IMR-90 (cell line): ENCODE measurements around the gene EXT2. TPM values are rescaled to one million over a fixed set of nuclear protein-coding genes. Genes with fewer than 3 reads are reported as not detected.

Experiments
- ATAC-seq: fragments of 200-7000 bp; cut with Tn5 transposase; 2 replicates; pipeline ENCODE4 v1.9.1; 2020; ENCODE audit warnings: low read depth, mild to moderate bottlenecking, moderate library complexity
- BruUV-seq: library from RNA; stranded (reverse); fragments of 400-500 nt; replicated peaks from 2 replicates; lab custom pipeline; 2021; lab: Mats Ljungman, UMichigan
- CTCF ChIA-PET: fragments of 300-600 bp; formaldehyde crosslinking; extraction: SDS; loops from one replicate; lab custom pipeline; 2021; ENCODE audit warnings: antibody characterized with exemption; lab: Yijun Ruan, JAX
- POLR2A ChIA-PET: fragments of 300-600 bp; sonication (Branson Sonifier 250); formaldehyde crosslinking; loops from one replicate; lab custom pipeline; 2022; ENCODE audit warnings: antibody characterized with exemption; ENCODE audit not compliant: unreplicated experiment; lab: Charles Lee
- DNase-seq: peaks from one replicate; pipeline ENCODE4 v3.0.0; 2013
- H2AFZ ChIP-seq: replicated peaks from 2 replicates; pipeline ENCODE3; 2013; ENCODE audit warnings: low read length, mild to moderate bottlenecking; ENCODE audit not compliant: poor library complexity
- H2AK5ac ChIP-seq: 2 replicates; pipeline ENCODE4 v1.6.1; 2013; ENCODE audit warnings: low read depth, low read length, inconsistent platforms
- H2AK9ac ChIP-seq: replicated peaks from 2 replicates; pipeline ENCODE3; 2013; ENCODE audit warnings: mild to moderate bottlenecking, low read depth, low read length, moderate library complexity; ENCODE audit not compliant: poor library complexity
- H2BK120ac ChIP-seq: 2 replicates; pipeline ENCODE4 v1.6.1; 2013; ENCODE audit warnings: low read depth, low read length, inconsistent platforms
- H2BK15ac ChIP-seq: 3 replicates; pipeline ENCODE4 v1.6.1; 2013; ENCODE audit warnings: low read depth, low read length, inconsistent platforms
- H2BK20ac ChIP-seq: 2 replicates; pipeline ENCODE4 v1.6.1; 2013; ENCODE audit warnings: low read depth, mild to moderate bottlenecking, inconsistent platforms, low read length, moderate library complexity
- H2BK5ac ChIP-seq: 2 replicates; pipeline ENCODE4 v1.6.1; 2013; ENCODE audit warnings: mild to moderate bottlenecking, low read depth, low read length, inconsistent platforms; ENCODE audit not compliant: poor library complexity, severe bottlenecking
- H3K14ac ChIP-seq: replicated peaks from 2 replicates; pipeline ENCODE4 v1.6.1; 2013; ENCODE audit warnings: low read depth, low read length, inconsistent platforms
- H3K18ac ChIP-seq: 2 replicates; pipeline ENCODE4 v1.6.1; 2013; ENCODE audit warnings: low read depth, low read length, control low read depth
- H3K23ac ChIP-seq: 2 replicates; pipeline ENCODE4 v1.6.1; 2013; ENCODE audit warnings: low read depth, low read length, inconsistent platforms
- H3K27ac ChIP-seq: 2 replicates; pipeline ENCODE4 v1.5.1; 2013; ENCODE audit warnings: mild to moderate bottlenecking, control low read depth, low read length; ENCODE audit not compliant: insufficient read depth
- H3K27me3 ChIP-seq: 2 replicates; pipeline ENCODE4 v1.6.1; 2013; ENCODE audit warnings: low read length; ENCODE audit not compliant: control insufficient read depth, insufficient read depth
- H3K36me3 ChIP-seq: 2 replicates; pipeline ENCODE4 v1.6.1; 2013; ENCODE audit warnings: low read length, mixed read lengths; ENCODE audit not compliant: control insufficient read depth, insufficient read depth
- H3K4ac ChIP-seq: 2 replicates; pipeline ENCODE4 v1.6.1; 2013; ENCODE audit warnings: low read depth, low read length, inconsistent platforms
- H3K4me1 ChIP-seq: 2 replicates; pipeline ENCODE4 v1.6.1; 2013; ENCODE audit warnings: low read length, mixed read lengths; ENCODE audit not compliant: control insufficient read depth, insufficient read depth
- H3K4me2 ChIP-seq: 2 replicates; pipeline ENCODE4 v1.6.1; 2013; ENCODE audit warnings: low read depth, mild to moderate bottlenecking, control low read depth, low read length, moderate library complexity
- H3K4me3 ChIP-seq: 2 replicates; pipeline ENCODE4 v1.5.1; 2013; ENCODE audit warnings: low read depth, mild to moderate bottlenecking, control low read depth, low read length, moderate library complexity; ENCODE audit not compliant: insufficient read depth
- H3K56ac ChIP-seq: 2 replicates; pipeline ENCODE4 v1.6.1; 2013; ENCODE audit warnings: low read length, inconsistent platforms; ENCODE audit not compliant: insufficient read depth; ENCODE audit errors: extremely low read depth
- H3K79me1 ChIP-seq, 2 experiments: 2 replicates each; pipeline ENCODE4 v1.6.1; 2013; ENCODE audit warnings: low read length in 2 of 2, inconsistent platforms in 1 of 2, low read depth in 1 of 2
- H3K9ac ChIP-seq: 2 replicates; pipeline ENCODE4 v1.6.1; 2013; ENCODE audit warnings: low read depth, low read length, control low read depth
- H3K9me1 ChIP-seq: 2 replicates; pipeline ENCODE4 v1.6.1; 2013; ENCODE audit warnings: low read length, inconsistent platforms; ENCODE audit not compliant: insufficient read depth
- H3K9me3 ChIP-seq: 2 replicates; pipeline ENCODE4 v1.6.1; 2013; ENCODE audit warnings: low read length; ENCODE audit not compliant: control insufficient read depth, insufficient read depth
- H4K20me1 ChIP-seq: 2 replicates; pipeline ENCODE4 v1.6.1; 2013; ENCODE audit warnings: low read length, inconsistent platforms; ENCODE audit not compliant: insufficient read depth
- H4K5ac ChIP-seq: 2 replicates; pipeline ENCODE4 v1.6.1; 2013; ENCODE audit warnings: mild to moderate bottlenecking, low read depth, low read length, control low read depth
- H4K8ac ChIP-seq, 2 experiments: 2 replicates each; pipeline ENCODE4 v1.6.1; 2013; ENCODE audit warnings: low read depth in 2 of 2, low read length in 2 of 2, control low read depth in 1 of 2, inconsistent platforms in 1 of 2
- H4K91ac ChIP-seq: 2 replicates; pipeline ENCODE4 v1.6.1; 2013; ENCODE audit warnings: low read depth, low read length, inconsistent platforms; ENCODE audit not compliant: insufficient read depth
- BHLHE40 ChIP-seq: fragments of 150-350 bp; IDR thresholded peaks from 2 replicates; pipeline ENCODE4 v1.6.1; 2016; ENCODE audit warnings: mild to moderate bottlenecking, low read depth, low read length
- CEBPB ChIP-seq: IDR thresholded peaks from 2 replicates; pipeline ENCODE4 v1.6.1; 2012; ENCODE audit warnings: low read depth, low read length, improper control_type of control experiment
- CHD1 ChIP-seq: IDR thresholded peaks from 2 replicates; pipeline ENCODE4 v1.6.1; 2012; ENCODE audit warnings: low read depth, low read length, improper control_type of control experiment
- CTCF ChIP-seq: conservative IDR thresholded peaks from 2 replicates; pipeline ENCODE4 v1.5.1; 2012; ENCODE audit warnings: mild to moderate bottlenecking, low read depth, low read length, improper control_type of control experiment
- ELK1 ChIP-seq: fragments of 150-350 bp; IDR thresholded peaks from 2 replicates; pipeline ENCODE4 v1.6.1; 2016; ENCODE audit warnings: low read depth, mild to moderate bottlenecking, low read length, moderate library complexity, borderline replicate concordance
- FOS ChIP-seq: fragments of 150-350 bp; IDR thresholded peaks from 2 replicates; pipeline ENCODE4 v1.6.1; 2016; ENCODE audit warnings: low read depth, low read length
- MAFK ChIP-seq: IDR thresholded peaks from 2 replicates; pipeline ENCODE4 v1.6.1; 2012; ENCODE audit warnings: low read depth, low read length, improper control_type of control experiment
- MXI1 ChIP-seq: IDR thresholded peaks from 2 replicates; pipeline ENCODE4 v1.6.1; 2012; ENCODE audit warnings: low read depth, mild to moderate bottlenecking, low read length, moderate library complexity, borderline replicate concordance
- NFE2L2 ChIP-seq: fragments of 150-350 bp; IDR thresholded peaks from 2 replicates; pipeline ENCODE4 v1.6.1; 2016; ENCODE audit warnings: low read depth, mild to moderate bottlenecking, low read length
- POLR2A ChIP-seq: IDR thresholded peaks from 2 replicates; pipeline ENCODE4 v1.6.1; 2012; ENCODE audit warnings: mild to moderate bottlenecking, low read depth, low read length
- RAD21 ChIP-seq: IDR thresholded peaks from 2 replicates; pipeline ENCODE4 v1.6.1; 2012; ENCODE audit warnings: low read length, improper control_type of control experiment
- RCOR1 ChIP-seq: IDR thresholded peaks from 2 replicates; pipeline ENCODE4 v1.6.1; 2012; ENCODE audit warnings: mild to moderate bottlenecking, low read length, improper control_type of control experiment; ENCODE audit not compliant: insufficient replicate concordance
- RFX5 ChIP-seq: IDR thresholded peaks from 2 replicates; pipeline ENCODE4 v1.8.0; 2012; ENCODE audit warnings: low read depth, mild to moderate bottlenecking, low read length, moderate library complexity
- SMC3 ChIP-seq: fragments of 150-350 bp; IDR thresholded peaks from 2 replicates; pipeline ENCODE4 v1.6.1; 2016; ENCODE audit warnings: low read depth, mild to moderate bottlenecking, antibody characterized with exemption, low read length, moderate library complexity
- USF2 ChIP-seq: fragments of 150-350 bp; IDR thresholded peaks from 2 replicates; pipeline ENCODE4 v1.6.1; 2017; ENCODE audit warnings: mild to moderate bottlenecking, antibody characterized with exemption, low read length, low read depth
- WGBS, 2 experiments: methylation state at CpG; one replicate each; pipeline versions ENCODE4 v1.1.5 to v1.1.7; 2013; ENCODE audit warnings: missing lambda C conversion rate in 2 of 2; ENCODE audit not compliant: insufficient read length in 1 of 2; ENCODE audit errors: extremely low coverage in 2 of 2; 5-methylcytosine and 5-hydroxymethylcytosine counted together
- dilution Hi-C: fragments of 300-500 bp; cut with HindIII; formaldehyde crosslinking; loops from one replicate; pipeline ENCODE4 v1.14.3; 2018; ENCODE audit warnings: low sequenced_read_pairs; ENCODE audit not compliant: unreplicated experiment
- in situ Hi-C: fragments of 300-500 bp; cut with MboI; formaldehyde crosslinking; loops from 3 replicates; pipeline ENCODE4 v1.14.3; 2019; ENCODE audit warnings: low sequenced_read_pairs, inconsistent platforms, mixed read lengths
- intact Hi-C: fragments of 100-400 bp; cut with micrococcal nuclease; formaldehyde crosslinking; loops from 2 replicates; pipeline ENCODE4 v1.10.0; 2022
- polyA plus RNA-seq, 3 experiments: library from polyadenylated mRNA; depleted of rRNA; stranded (reverse); fragments of >200 nt; gene quantifications; 2 replicates each; pipeline ENCODE4 v1.2.3, GENCODE V29; 2012; ENCODE audit warnings: low replicate concordance in 1 of 3
- total RNA-seq: library from RNA; depleted of rRNA; stranded (reverse); fragments of >200 nt; gene quantifications from 2 replicates; pipeline ENCODE4 v1.2.3, GENCODE V29; 2012

Gene EXT2
- total and polyA plus RNA-seq, 2 of the 4 experiments (the other 2 are of a cell fraction) = 75.0 to 85.3 TPM

DNA sequence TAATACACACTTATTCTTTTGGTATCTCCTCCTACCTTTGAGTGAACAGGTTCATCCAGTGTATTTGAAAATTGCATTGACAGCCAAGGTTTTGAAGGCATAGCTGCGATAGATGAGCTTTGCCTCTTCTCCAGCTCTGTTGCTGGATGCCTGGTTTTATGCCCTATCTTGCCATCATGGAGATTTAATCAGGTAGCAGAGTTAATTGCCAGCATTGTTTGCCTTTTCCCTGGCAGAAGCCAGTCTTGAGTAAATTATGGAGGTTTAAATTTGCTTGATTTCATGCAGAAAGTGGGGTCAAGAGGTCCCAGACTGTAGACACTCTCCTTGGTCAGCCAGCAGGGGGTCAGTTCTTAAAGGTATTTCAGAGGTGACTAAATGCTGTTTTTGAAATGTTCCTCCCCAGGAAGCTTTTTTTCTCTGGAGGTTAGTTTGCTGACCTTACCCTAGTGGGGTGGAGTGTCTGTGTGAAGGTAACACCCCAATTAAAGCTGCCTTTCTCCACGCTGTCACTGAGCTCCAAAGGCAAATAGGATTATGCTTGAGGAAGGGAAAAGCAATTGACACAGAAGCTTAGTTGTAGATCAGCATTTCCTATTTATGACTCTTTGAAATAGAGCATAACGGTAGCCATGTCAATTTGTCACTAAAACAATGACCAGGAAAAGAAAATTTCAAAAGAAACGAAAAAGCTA, 96.0 kb downstream of the EXT2 start:
- no peak overlapping the region for H3K4ac ChIP-seq
- no peak overlapping the region for H3K27ac ChIP-seq
- no peak overlapping the region for H3K9ac ChIP-seq
- ChIA-PET CTCF (interaction anchor here (0.6 to 0.7 kb wide), 2 partner anchors 13 to 53 kb away, joined by 3 read pairs; no protein-coding TSS in a partner anchor), POLR2A (no interaction called here)
- no peak overlapping the region for H3K56ac ChIP-seq
- peaks cover 12% of the 10 kb centered on the region for H3K9me3 ChIP-seq
- no peak overlapping the region for H4K91ac ChIP-seq
- no peak overlapping the region for H4K5ac ChIP-seq
- in situ Hi-C loops (no loop called here), dilution Hi-C loops (no loop called here), intact Hi-C loops (no loop called here)
- H2BK20ac ChIP-seq = no peak overlapping the region
- H3K4me2 ChIP-seq = no peak overlapping the region
- no peaks in the 10 kb centered on the region for H4K20me1 ChIP-seq
- no peak overlapping the region for H3K23ac ChIP-seq
- BruUV-seq = no TSS peak
- H3K18ac ChIP-seq = no peak overlapping the region
- H2BK15ac ChIP-seq = no peak overlapping the region
- H3K36me3 ChIP-seq = peaks cover 5% of the 10 kb centered on the region
- no peak overlapping the region for H2AK5ac ChIP-seq
- no peak overlapping the region for H3K14ac ChIP-seq
- no peaks in the 10 kb centered on the region; the same call in 1 of the 2 replicates for H3K9me1 ChIP-seq
- peaks cover 3 to 9% of the 10 kb centered on the region in 2 experiments; a peak in 2 of 4 replicates for H3K79me1 ChIP-seq
- H3K4me1 ChIP-seq = peaks cover 2% of the 10 kb centered on the region; the same call in 1 of the 2 replicates
- H3K27me3 ChIP-seq = no peaks in the 10 kb centered on the region
- WGBS, 2 experiments = 91% methylated on average over 1 of the region's 4 CpGs; no CpG with 5 or more reads in 1 of the 2 experiments
- H4K8ac ChIP-seq = no peak overlapping the region
- no peak overlapping the region for H2AFZ ChIP-seq
- DNase-seq = no peak
- H2BK120ac ChIP-seq = no peak overlapping the region
- ATAC-seq = no peak
- H2AK9ac ChIP-seq = no peak overlapping the region
- H3K4me3 ChIP-seq = no peak overlapping the region
- no peak overlapping the region for H2BK5ac ChIP-seq
- TF ChIP-seq CTCF = no peak
- TF ChIP-seq POLR2A = no peak
- no peak for TF ChIP-seq MAFK
- no peak for TF ChIP-seq CEBPB
- TF ChIP-seq NFE2L2 = no peak
- TF ChIP-seq ELK1 = no peak
- TF ChIP-seq FOS = no peak
- no peak for TF ChIP-seq USF2
- TF ChIP-seq RAD21 = no peak
- TF ChIP-seq RCOR1 = no peak
- no peak for TF ChIP-seq SMC3
- no peak for TF ChIP-seq CHD1
- TF ChIP-seq BHLHE40 = no peak
- no peak for TF ChIP-seq MXI1
- no peak for TF ChIP-seq RFX5
